Esophagus muscularis mucosa (tissue), 4 donors: ENCODE measurements around the gene MYBPC2.

ENCODE experiments used
- EP300 ChIP-seq: sonication (generic); formaldehyde crosslinking; IDR thresholded peaks from one replicate; pipeline ENCODE4 v1.6.1; 2017; ENCODE audit warnings: antibody characterized with exemption
- POLR2A ChIP-seq: fragments of 450-650 bp; IDR thresholded peaks from one replicate; pipeline ENCODE4 v1.6.1; 2017; ENCODE audit warnings: antibody characterized with exemption, moderate library complexity, mild to moderate bottlenecking, low read depth
- POLR2AphosphoS5 ChIP-seq, 2 donors: sonication (generic); formaldehyde crosslinking; IDR thresholded peaks; one replicate each; pipeline ENCODE4 v1.6.1; 2017; ENCODE audit warnings: antibody characterized with exemption in 2 of 2
- TF ChIP-seq, protein P1 (sequence below), 3 experiments: fragments of 200-600 bp in 2 of 3; fragments of 450-650 bp in 1 of 3; sonication (generic) in 2 of 3; IDR thresholded peaks; one replicate each; pipeline ENCODE4 v1.5.1; 2017 to 2019; ENCODE audit warnings: antibody characterized with exemption in 3 of 3, mild to moderate bottlenecking in 2 of 3, moderate library complexity in 1 of 3

DNA sequence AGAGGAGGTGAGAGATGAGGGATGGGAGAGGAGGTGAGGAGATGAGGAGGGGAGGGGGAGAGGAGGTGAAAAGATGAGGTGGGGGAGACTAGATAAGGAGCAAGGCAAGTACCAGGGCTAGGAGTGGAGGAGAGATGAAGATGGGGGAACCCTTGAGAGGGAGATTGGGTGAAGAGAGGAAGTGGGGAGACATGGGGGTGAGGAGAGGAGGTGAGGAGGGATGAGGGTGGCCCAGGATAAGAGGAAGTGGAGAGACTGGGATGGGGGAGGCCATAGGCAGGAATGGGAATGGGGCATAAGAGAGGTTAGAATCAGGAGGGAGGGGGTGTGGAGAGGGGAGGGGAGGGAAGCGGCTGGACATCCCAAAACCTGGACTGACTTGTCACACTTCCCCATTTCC is 26.9 kb downstream of the MYBPC2 start:
- TF ChIP-seq EP300 = no peak
- no peak for TF ChIP-seq POLR2AphosphoS5 (IDR thresholded peaks at IDR 0.05)
- TF ChIP-seq, protein P1, sequence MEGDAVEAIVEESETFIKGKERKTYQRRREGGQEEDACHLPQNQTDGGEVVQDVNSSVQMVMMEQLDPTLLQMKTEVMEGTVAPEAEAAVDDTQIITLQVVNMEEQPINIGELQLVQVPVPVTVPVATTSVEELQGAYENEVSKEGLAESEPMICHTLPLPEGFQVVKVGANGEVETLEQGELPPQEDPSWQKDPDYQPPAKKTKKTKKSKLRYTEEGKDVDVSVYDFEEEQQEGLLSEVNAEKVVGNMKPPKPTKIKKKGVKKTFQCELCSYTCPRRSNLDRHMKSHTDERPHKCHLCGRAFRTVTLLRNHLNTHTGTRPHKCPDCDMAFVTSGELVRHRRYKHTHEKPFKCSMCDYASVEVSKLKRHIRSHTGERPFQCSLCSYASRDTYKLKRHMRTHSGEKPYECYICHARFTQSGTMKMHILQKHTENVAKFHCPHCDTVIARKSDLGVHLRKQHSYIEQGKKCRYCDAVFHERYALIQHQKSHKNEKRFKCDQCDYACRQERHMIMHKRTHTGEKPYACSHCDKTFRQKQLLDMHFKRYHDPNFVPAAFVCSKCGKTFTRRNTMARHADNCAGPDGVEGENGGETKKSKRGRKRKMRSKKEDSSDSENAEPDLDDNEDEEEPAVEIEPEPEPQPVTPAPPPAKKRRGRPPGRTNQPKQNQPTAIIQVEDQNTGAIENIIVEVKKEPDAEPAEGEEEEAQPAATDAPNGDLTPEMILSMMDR (IDR thresholded peaks at IDR 0.05) = no peak
- no peak for TF ChIP-seq POLR2A
